Pancreas (tissue), 10 donors: ENCODE measurements around the gene POLR2C. TPM values are rescaled to one million over a fixed set of nuclear protein-coding genes. Genes with fewer than 3 reads are reported as not detected.
A peak's percentile ranks its signal among the peaks of the same experiment; 100 is the strongest.

Experiments used
- ATAC-seq, 4 donors: fragments of 200-7000 bp; cut with Tn5 transposase; one replicate each; pipeline versions ENCODE4 v1.8.0 to v1.9.1; 2020; ENCODE audit warnings: mild to moderate bottlenecking in 4 of 4, moderate library complexity in 4 of 4
- DNase-seq, 6 donors: peaks; one replicate each; pipeline ENCODE4 v3.0.0-alpha.2; 2020
- FAIRE-seq: peaks from 2 replicates; lab custom pipeline; 2012; peaks lifted over from hg19 to GRCh38; lab: Jason Lieb, UNC
- H3K27ac ChIP-seq, 4 donors: fragments of 200-600 bp; sonication (generic); 1 replicate in 3 of 4; 2 replicates in 1 of 4; pipeline versions ENCODE4 v1.5.0 to v1.8.0; 2020
- H3K27me3 ChIP-seq, 4 donors: fragments of 200-600 bp; one replicate each; pipeline ENCODE4 v1.8.0; 2021
- H3K36me3 ChIP-seq, 3 donors: fragments of 200-600 bp; sonication (generic) in 1 of 3; one replicate each; pipeline versions ENCODE4 v1.5.0 to v1.8.0; 2020 to 2021
- H3K4me1 ChIP-seq, 3 donors: fragments of 200-600 bp; one replicate each; pipeline ENCODE4 v1.8.0; 2021
- H3K4me3 ChIP-seq, 4 donors: fragments of 200-600 bp; sonication (generic) in 2 of 4; one replicate each; pipeline versions ENCODE4 v1.5.0 to v1.8.0; 2020 to 2021
- H3K9me3 ChIP-seq, 4 donors: fragments of 200-600 bp; one replicate each; pipeline ENCODE4 v1.8.0; 2021
- CTCF ChIP-seq, 4 donors: fragments of 200-600 bp; sonication (generic) in 3 of 4; IDR thresholded peaks; one replicate each; pipeline versions ENCODE4 v1.5.0 to v1.8.0; 2021; ENCODE audit warnings: antibody characterized with exemption in 4 of 4
- WGBS, 2 donors: extraction: QIAGEN DNeasy Blood & Tissue Kit; methylation state at CpG; one replicate each; pipeline ENCODE4 v1.1.7; 2013; 5-methylcytosine and 5-hydroxymethylcytosine counted together
- intact Hi-C, 3 donors: fragments of 100-400 bp; cut with DNase I; formaldehyde crosslinking; loops; one replicate each; pipeline versions ENCODE4 v1.11.1 to v1.14.2; 2022
- polyA plus RNA-seq, 2 donors: library from polyadenylated mRNA; stranded (reverse); fragments of 200-250 nt; gene quantifications; one replicate each; pipeline ENCODE4 v1.2.3, GENCODE V29; 2013
- total RNA-seq, 6 donors: library from RNA; stranded (reverse); fragmentation: NEBNext Ultra II Directional in 4 of 6; extraction: Animal tissue kit (Norgen Biotek cat#: 25700) in 4 of 6; gene quantifications; one replicate each; pipeline versions ENCODE4 v1.2.1 to v1.2.4, GENCODE V29; 2021 to 2023
- donor health status: healthy with polysubstance abuse.
- donor health status: DM: no; HTN: no; CAD: no; lungs with moderate emphysema.
- donor health status: DM: no; HTN: no; CAD: no.
- donor health status: control.
- donor health status: control.
- donor health status: Bipolar disorder and iron deficiency.
- donor health status: DM: yes; HTN: yes; CAD: no.
- donor health status: DM: no; HTN: no; CAD: no.
- donor health status: DM: no; HTN: no; CAD: no.
- donor health status: DM: yes; HTN: yes; CAD: no.

Gene POLR2C
- 10 to 100 TPM; 21.8 to 26.7 (median 25.1) TPM for total RNA-seq
- polyA plus RNA-seq, result 10 to 100 TPM; 20.4 to 43.9 TPM

GRCh38 chr16:57462209-57462977 is at the start of gene POLR2C:
TSS of gene POLR2C (plus strand) at chr16:57462679. CDS start at chr16:57462725, 46 bp downstream.
- Histone ChIP-seq H3K9me3 (no peaks in the 10 kb centered on the region), H3K27ac (peak within 1 kb of the TSS; percentile 31 to 65 (median 58)), H3K36me3 (peaks cover 0 to 56% (median 21%) of the 10 kb centered on the region in 3 donors), H3K4me1 (peaks cover 10 to 13% (median 11%) of the 10 kb centered on the region in 3 donors), H3K4me3 (peak within 1 kb of the TSS; percentile 70 to 95 (median 77)), H3K27me3 (no peaks in the 10 kb centered on the region)
- DNase-seq, result peak; percentile 80 to 95 (median 90)
- peak; percentile 82 to 96 (median 91) for TF ChIP-seq CTCF (IDR thresholded peaks at IDR 0.05)
- FAIRE-seq, result no peak
- intact Hi-C loops, result no loop called here
- 1% methylated on average over 39 to 47 of the region's 47 CpGs for WGBS, 2 donors
- ATAC-seq, result peak; percentile 95 to 99 (median 98)

- intact Hi-C loops, result loop anchor here in 2 of 3 donors (10.0 kb wide), 2 partner anchors 109 to 339 kb away; no protein-coding TSS in a partner anchor
- FAIRE-seq (no peak), DNase-seq (peak in 1 of 6 donors; percentile 39), ATAC-seq (no peak)
- Histone ChIP-seq H3K36me3 (no peaks in the 10 kb centered on the region), H3K9me3 (no peaks in the 10 kb centered on the region), H3K27ac (no peak overlapping the region), H3K4me3 (no peak overlapping the region), H3K4me1 (peaks cover 0 to 6% (median 0%) of the 10 kb centered on the region in 3 donors), H3K27me3 (no peaks in the 10 kb centered on the region)
- WGBS, 2 donors, result 68 to 84% methylated on average over 5 of the region's 5 CpGs
- no peak for TF ChIP-seq CTCF (IDR thresholded peaks at IDR 0.05)
Measured at GRCh38 chr16:57413301-57413730, 49.2 kb upstream of the POLR2C start.

GRCh38 chr16:57413733-57414132 is 48.7 kb upstream of the POLR2C start:
- intact Hi-C loops, result loop anchor here in 2 of 3 donors (10.0 kb wide), 2 partner anchors 109 to 339 kb away; no protein-coding TSS in a partner anchor
- DNase-seq (peak in 1 of 6 donors; percentile 40), FAIRE-seq (no peak), ATAC-seq (no peak)
- 48 to 52% methylated on average over 7 of the region's 7 CpGs for WGBS, 2 donors
- TF ChIP-seq CTCF (IDR thresholded peaks at IDR 0.05), result no peak
- Histone ChIP-seq H3K27ac (no peak overlapping the region), H3K9me3 (no peaks in the 10 kb centered on the region), H3K27me3 (no peaks in the 10 kb centered on the region), H3K4me1 (peaks cover 0 to 6% (median 0%) of the 10 kb centered on the region in 3 donors), H3K4me3 (no peak overlapping the region), H3K36me3 (no peaks in the 10 kb centered on the region)

- ATAC-seq (no peak), FAIRE-seq (no peak), DNase-seq (peak in 2 of 6 donors; percentile 55 to 71)
- 71 to 86% methylated on average over 16 of the region's 16 CpGs for WGBS, 2 donors
- H3K27me3 ChIP-seq, result no peaks in the 10 kb centered on the region
- intact Hi-C loops, result loop anchor here in 2 of 3 donors (2.0 to 10.0 kb wide), 3 partner anchors 103 to 341 kb away; no protein-coding TSS in a partner anchor
- H3K9me3 ChIP-seq, result no peaks in the 10 kb centered on the region
- no peaks in the 10 kb centered on the region for H3K36me3 ChIP-seq
- TF ChIP-seq CTCF (IDR thresholded peaks at IDR 0.05), result no peak
- H3K4me3 ChIP-seq, result no peak overlapping the region
- H3K27ac ChIP-seq, result no peak overlapping the region
- peaks cover 0 to 6% (median 3%) of the 10 kb centered on the region in 3 donors for H3K4me1 ChIP-seq
Measured at GRCh38 chr16:57416084-57416483, 46.4 kb upstream of the POLR2C start.
